Activated CD4-positive, alpha-beta T cell treated with anti-CD3 and anti-CD28 coated beads, Interleukin-2, amount 50 U/mL, for 24 hours (primary cell): ENCODE results near the gene ABI3BP.

Experiments
- DNase-seq, 2 donors: peaks; one replicate each; pipeline ENCODE4 v3.0.0-alpha.2; 2020; ENCODE audit warnings: low read depth in 1 of 2, low spot score in 1 of 2

ABI3BP gene

GRCh38 chr3:100702082-100702979 lies 290.9 kb downstream of the ABI3BP start:
- no peak for DNase-seq

- no peak for DNase-seq
These were observed 292.5 kb downstream of the ABI3BP start for GRCh38 chr3:100700708-100701107.
